ENCODE measurements around the gene SARS1.

GRCh38 chr1:109208394-109208793, 5.3 kb upstream of the SARS1 start:
- TF ChIP-seq FOSL2 (CRISPR knock-in tag; IDR thresholded peaks at IDR 0.05), result no peak
- TF ChIP-seq ZNF350 (CRISPR knock-in tag; IDR thresholded peaks at IDR 0.05; ENCODE audit: borderline replicate concordance, low read depth), result no peak
- TF ChIP-seq CBX1 (IDR thresholded peaks at IDR 0.05; ENCODE audit: low read depth), result no peak
- TF ChIP-seq ZNF878 (CRISPR knock-in tag; IDR thresholded peaks at IDR 0.05), result no peak
- TF ChIP-seq, protein P1, sequence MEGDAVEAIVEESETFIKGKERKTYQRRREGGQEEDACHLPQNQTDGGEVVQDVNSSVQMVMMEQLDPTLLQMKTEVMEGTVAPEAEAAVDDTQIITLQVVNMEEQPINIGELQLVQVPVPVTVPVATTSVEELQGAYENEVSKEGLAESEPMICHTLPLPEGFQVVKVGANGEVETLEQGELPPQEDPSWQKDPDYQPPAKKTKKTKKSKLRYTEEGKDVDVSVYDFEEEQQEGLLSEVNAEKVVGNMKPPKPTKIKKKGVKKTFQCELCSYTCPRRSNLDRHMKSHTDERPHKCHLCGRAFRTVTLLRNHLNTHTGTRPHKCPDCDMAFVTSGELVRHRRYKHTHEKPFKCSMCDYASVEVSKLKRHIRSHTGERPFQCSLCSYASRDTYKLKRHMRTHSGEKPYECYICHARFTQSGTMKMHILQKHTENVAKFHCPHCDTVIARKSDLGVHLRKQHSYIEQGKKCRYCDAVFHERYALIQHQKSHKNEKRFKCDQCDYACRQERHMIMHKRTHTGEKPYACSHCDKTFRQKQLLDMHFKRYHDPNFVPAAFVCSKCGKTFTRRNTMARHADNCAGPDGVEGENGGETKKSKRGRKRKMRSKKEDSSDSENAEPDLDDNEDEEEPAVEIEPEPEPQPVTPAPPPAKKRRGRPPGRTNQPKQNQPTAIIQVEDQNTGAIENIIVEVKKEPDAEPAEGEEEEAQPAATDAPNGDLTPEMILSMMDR (CRISPR knock-in tag; IDR thresholded peaks at IDR 0.05), result no peak
- TF ChIP-seq BCL3 (CRISPR knock-in tag; IDR thresholded peaks at IDR 0.05), result no peak
- TF ChIP-seq, protein P2, sequence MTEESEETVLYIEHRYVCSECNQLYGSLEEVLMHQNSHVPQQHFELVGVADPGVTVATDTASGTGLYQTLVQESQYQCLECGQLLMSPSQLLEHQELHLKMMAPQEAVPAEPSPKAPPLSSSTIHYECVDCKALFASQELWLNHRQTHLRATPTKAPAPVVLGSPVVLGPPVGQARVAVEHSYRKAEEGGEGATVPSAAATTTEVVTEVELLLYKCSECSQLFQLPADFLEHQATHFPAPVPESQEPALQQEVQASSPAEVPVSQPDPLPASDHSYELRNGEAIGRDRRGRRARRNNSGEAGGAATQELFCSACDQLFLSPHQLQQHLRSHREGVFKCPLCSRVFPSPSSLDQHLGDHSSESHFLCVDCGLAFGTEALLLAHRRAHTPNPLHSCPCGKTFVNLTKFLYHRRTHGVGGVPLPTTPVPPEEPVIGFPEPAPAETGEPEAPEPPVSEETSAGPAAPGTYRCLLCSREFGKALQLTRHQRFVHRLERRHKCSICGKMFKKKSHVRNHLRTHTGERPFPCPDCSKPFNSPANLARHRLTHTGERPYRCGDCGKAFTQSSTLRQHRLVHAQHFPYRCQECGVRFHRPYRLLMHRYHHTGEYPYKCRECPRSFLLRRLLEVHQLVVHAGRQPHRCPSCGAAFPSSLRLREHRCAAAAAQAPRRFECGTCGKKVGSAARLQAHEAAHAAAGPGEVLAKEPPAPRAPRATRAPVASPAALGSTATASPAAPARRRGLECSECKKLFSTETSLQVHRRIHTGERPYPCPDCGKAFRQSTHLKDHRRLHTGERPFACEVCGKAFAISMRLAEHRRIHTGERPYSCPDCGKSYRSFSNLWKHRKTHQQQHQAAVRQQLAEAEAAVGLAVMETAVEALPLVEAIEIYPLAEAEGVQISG (CRISPR knock-in tag; IDR thresholded peaks at IDR 0.05), result no peak
- TF ChIP-seq TP53 (CRISPR knock-in tag; conservative IDR thresholded peaks at IDR 0.05), result no peak
- TF ChIP-seq POLR2A (IDR thresholded peaks at IDR 0.05; ENCODE audit: insufficient read depth in 1 of 2, low read depth in 2 of 2, low read length in 2 of 2), result no peak
- no peak for TF ChIP-seq CEBPB (IDR thresholded peaks at IDR 0.05; ENCODE audit: borderline replicate concordance, low read depth, low read length)
- TF ChIP-seq SP4 (CRISPR knock-in tag; IDR thresholded peaks at IDR 0.05), result no peak
- no peak for TF ChIP-seq CBX5 (CRISPR knock-in tag; IDR thresholded peaks at IDR 0.05; ENCODE audit: borderline replicate concordance)

All from HepG2 (cell line).